ENCODE results near the gene STEAP1B.

- no peak for TF ChIP-seq CTCF (IDR thresholded peaks at IDR 0.05; ENCODE audit: extremely low read depth in 1 of 2, insufficient read depth in 1 of 2, low read depth in 1 of 2, low read length in 2 of 2)
- TF ChIP-seq POLR2A (IDR thresholded peaks at IDR 0.05; ENCODE audit: low read depth, low read length): no peak
- no peak for TF ChIP-seq EZH2 (IDR thresholded peaks at IDR 0.05; ENCODE audit: borderline replicate concordance, low read depth, low read length, severe bottlenecking)
- TF ChIP-seq MAX (IDR thresholded peaks at IDR 0.05; ENCODE audit: insufficient read depth, insufficient read length): no peak
- TF ChIP-seq POLR2AphosphoS5 (IDR thresholded peaks at IDR 0.05; ENCODE audit: insufficient read depth, low read depth, low read length): no peak
Observed at GRCh38 chr7:22413211-22413610, 86.8 kb downstream of the STEAP1B start.
